HepG2 (cell line): ENCODE data around the gene CABLES2. TPM values are rescaled to one million over a fixed set of nuclear protein-coding genes. Genes with fewer than 3 reads are reported as not detected.

Experiments
- CHD2 ChIP-seq: IDR thresholded peaks from 2 replicates; pipeline ENCODE4 v1.6.1; 2011; ENCODE audit warnings: low read depth, low read length, improper control_type of control experiment
- GABPA ChIP-seq, 2 experiments: IDR thresholded peaks; 2 replicates each; pipeline ENCODE4 v1.6.1; 2011 to 2016; ENCODE audit warnings: low read depth in 2 of 2, low read length in 1 of 2, missing biosample characterization in 1 of 2, missing genetic modification characterization in 1 of 2
- PATZ1 ChIP-seq: sonication (generic); formaldehyde crosslinking; IDR thresholded peaks from 2 replicates; pipeline ENCODE4 v1.4.0; 2020; ENCODE audit warnings: missing genetic modification reagents
- TARDBP ChIP-seq: sonication (generic); formaldehyde crosslinking; IDR thresholded peaks from 2 replicates; pipeline ENCODE4 v1.8.0; 2022; ENCODE audit warnings: mild to moderate bottlenecking, missing genetic modification reagents
- TEAD2 ChIP-seq: sonication (generic); formaldehyde crosslinking; IDR thresholded peaks from 2 replicates; pipeline ENCODE4 v1.9.0; 2021; ENCODE audit warnings: missing genetic modification reagents
- WIZ ChIP-seq: sonication (generic); formaldehyde crosslinking; IDR thresholded peaks from 2 replicates; pipeline ENCODE4 v1.5.1; 2020; ENCODE audit warnings: mild to moderate bottlenecking, missing genetic modification reagents
- ZBED4 ChIP-seq: sonication (generic); formaldehyde crosslinking; IDR thresholded peaks from 2 replicates; pipeline ENCODE4 v1.4.0; 2020; ENCODE audit warnings: missing genetic modification reagents, borderline replicate concordance
- ZBTB14 ChIP-seq: sonication (generic); formaldehyde crosslinking; IDR thresholded peaks from 2 replicates; pipeline ENCODE4 v1.4.0; 2020; ENCODE audit warnings: missing genetic modification reagents
- ZBTB21 ChIP-seq: sonication (generic); formaldehyde crosslinking; IDR thresholded peaks from 2 replicates; pipeline ENCODE4 v1.4.0; 2020; ENCODE audit warnings: missing genetic modification reagents
- ZNF296 ChIP-seq: sonication (generic); formaldehyde crosslinking; conservative IDR thresholded peaks from 2 replicates; pipeline ENCODE4 v1.5.0; 2020; ENCODE audit warnings: mild to moderate bottlenecking, missing genetic modification reagents
- ZNF326 ChIP-seq: sonication (generic); formaldehyde crosslinking; IDR thresholded peaks from 2 replicates; pipeline ENCODE4 v1.4.0; 2020; ENCODE audit warnings: missing genetic modification reagents, borderline replicate concordance
- ZNF331 ChIP-seq: sonication (generic); formaldehyde crosslinking; IDR thresholded peaks from 2 replicates; pipeline ENCODE4 v1.4.0; 2020; ENCODE audit warnings: missing genetic modification reagents
- ZNF432 ChIP-seq: sonication (generic); formaldehyde crosslinking; IDR thresholded peaks from 2 replicates; pipeline ENCODE4 v1.5.0; 2020; ENCODE audit warnings: missing genetic modification reagents, mild to moderate bottlenecking, borderline replicate concordance
- ZNF451 ChIP-seq: sonication (generic); formaldehyde crosslinking; IDR thresholded peaks from 2 replicates; pipeline ENCODE4 v1.5.0; 2020; ENCODE audit warnings: mild to moderate bottlenecking, missing genetic modification reagents
- ZNF564 ChIP-seq: sonication (generic); formaldehyde crosslinking; IDR thresholded peaks from 2 replicates; pipeline ENCODE4 v1.8.1; 2023; ENCODE audit warnings: mild to moderate bottlenecking, missing genetic modification reagents
- ZNF687 ChIP-seq: sonication (generic); formaldehyde crosslinking; IDR thresholded peaks from 2 replicates; pipeline ENCODE4 v1.5.1; 2020; ENCODE audit warnings: mild to moderate bottlenecking, missing genetic modification reagents, moderate library complexity
- polyA plus RNA-seq, 8 experiments: library from polyadenylated mRNA; depleted of rRNA in 3 of 8; stranded (reverse) in 7 of 8; unstranded in 1 of 8; fragments of >200 nt; fragmentation: Illumina TruSeq in 4 of 8; extraction: Trizol in 4 of 8; gene quantifications; 2 replicates each; pipeline versions ENCODE4 v1.2.1 to v1.2.3, GENCODE V29; 2011 to 2016; ENCODE audit warnings: low read depth in 4 of 8, missing spikeins in 1 of 8, mixed read lengths in 1 of 8; ENCODE audit not compliant: insufficient read depth in 1 of 8
- total RNA-seq, 5 experiments: library from RNA; depleted of rRNA; stranded (reverse); fragments of >200 nt; fragmentation: Illumina TruSeq; extraction: Trizol; gene quantifications; 2 replicates each; pipeline ENCODE4 v1.2.3, GENCODE V29; 2016; ENCODE audit warnings: low read depth in 1 of 5

CABLES2 gene
- total and polyA plus RNA-seq, 2 of the 13 experiments (the other 11 are each of a cell fraction or from before 2014, with no cell fraction given): 5.2 to 9.7 TPM

- TF ChIP-seq GABPA (IDR thresholded peaks at IDR 0.05; ENCODE audit: low read depth, low read length): no peak
- no peak for TF ChIP-seq GABPA (CRISPR knock-in tag; IDR thresholded peaks at IDR 0.05; ENCODE audit: low read depth)
- 0 out of 2 replicates have a peak, but pooled peaks have one; percentile 62 for TF ChIP-seq ZNF326 (CRISPR knock-in tag)
- 0 out of 2 replicates have a peak, but pooled peaks have one; percentile 41 for TF ChIP-seq ZNF451
- TF ChIP-seq TARDBP (CRISPR knock-in tag): no peak
- TF ChIP-seq ZNF687 (CRISPR knock-in tag): peak; percentile 62
- TF ChIP-seq ZBTB14: no peak
- no peak for TF ChIP-seq ZNF564 (CRISPR knock-in tag)
- no peak for TF ChIP-seq CHD2
- no peak for TF ChIP-seq PATZ1
- TF ChIP-seq ZNF331 (CRISPR knock-in tag): no peak
- TF ChIP-seq ZNF296 (CRISPR knock-in tag): no peak
- no peak for TF ChIP-seq ZBED4 (CRISPR knock-in tag)
- no peak for TF ChIP-seq ZBTB21 (CRISPR knock-in tag)
- no peak for TF ChIP-seq TEAD2
- no peak for TF ChIP-seq ZNF432 (CRISPR knock-in tag)
- TF ChIP-seq WIZ (CRISPR knock-in tag): no peak
Measured at GRCh38 chr20:62374331-62375152, 32.5 kb downstream of the CABLES2 start (continued).
